Karpas-422 (cell line): ENCODE results near the gene GATA5. TPM values are rescaled to one million over a fixed set of nuclear protein-coding genes. Genes with fewer than 3 reads are reported as not detected.

ENCODE experiments used
- DNase-seq: peaks from one replicate; pipeline ENCODE4 v3.0.0-alpha.2; 2015
- H2AFZ ChIP-seq: fragments of 200-600 bp; sonication (generic); 2 replicates; pipeline ENCODE4 v1.6.1; 2014; ENCODE audit warnings: antibody characterized with exemption, low read length, mixed read lengths
- H3K27ac ChIP-seq: fragments of 200-600 bp; sonication (generic); 2 replicates; pipeline ENCODE4 v1.5.1; 2014; ENCODE audit warnings: mild to moderate bottlenecking, low read length, moderate library complexity
- H3K27me3 ChIP-seq: fragments of 200-600 bp; sonication (generic); 2 replicates; pipeline ENCODE4 v1.6.1; 2014; ENCODE audit warnings: low read length, mixed read lengths
- H3K36me3 ChIP-seq: fragments of 200-600 bp; sonication (generic); 2 replicates; pipeline ENCODE4 v1.6.1; 2014; ENCODE audit warnings: low read length, mixed read lengths; ENCODE audit not compliant: insufficient read depth
- H3K4me1 ChIP-seq: fragments of 200-600 bp; sonication (generic); 2 replicates; pipeline ENCODE4 v1.6.1; 2014; ENCODE audit warnings: mild to moderate bottlenecking, low read length, mixed read lengths
- H3K4me2 ChIP-seq: fragments of 200-600 bp; sonication (generic); 2 replicates; pipeline ENCODE4 v1.6.1; 2014; ENCODE audit warnings: low read length, low read depth, mild to moderate bottlenecking; ENCODE audit not compliant: poor library complexity, severe bottlenecking
- H3K4me3 ChIP-seq: fragments of 200-600 bp; sonication (generic); 2 replicates; pipeline ENCODE4 v1.5.1; 2014; ENCODE audit warnings: mild to moderate bottlenecking, antibody characterized with exemption, low read length, mixed read lengths
- H3K79me2 ChIP-seq: fragments of 200-600 bp; sonication (generic); 2 replicates; pipeline ENCODE4 v1.6.1; 2014; ENCODE audit warnings: mild to moderate bottlenecking, low read length, mixed read lengths
- H3K9ac ChIP-seq: fragments of 200-600 bp; sonication (generic); 2 replicates; pipeline ENCODE4 v1.6.0; 2014; ENCODE audit warnings: low read length
- H3K9me2 ChIP-seq: fragments of 200-600 bp; sonication (generic), shearing (Covaris generic); replicated peaks from 2 replicates; pipeline ENCODE4 v1.6.0; 2014; ENCODE audit warnings: mild to moderate bottlenecking, low read length, moderate library complexity; ENCODE audit not compliant: insufficient read depth
- H3K9me3 ChIP-seq: fragments of 300-700, 200-600 bp; sonication (generic); 2 replicates; pipeline ENCODE4 v1.6.1; 2014; ENCODE audit warnings: low read length, mixed read lengths
- H4K20me1 ChIP-seq: fragments of 200-600 bp; sonication (generic); 2 replicates; pipeline ENCODE4 v1.6.1; 2014; ENCODE audit warnings: mild to moderate bottlenecking, antibody characterized with exemption, low read length, low read depth; ENCODE audit not compliant: insufficient read depth
- total RNA-seq: library from RNA; depleted of rRNA; stranded (reverse); fragments of >200 nt; shearing (Covaris generic); gene quantifications from 2 replicates; pipeline ENCODE4 v1.2.3, GENCODE V29; 2014; ENCODE audit warnings: low replicate concordance

The GATA5 gene
- total RNA-seq, 1 experiment from 2014 or later, result not detected

DNA sequence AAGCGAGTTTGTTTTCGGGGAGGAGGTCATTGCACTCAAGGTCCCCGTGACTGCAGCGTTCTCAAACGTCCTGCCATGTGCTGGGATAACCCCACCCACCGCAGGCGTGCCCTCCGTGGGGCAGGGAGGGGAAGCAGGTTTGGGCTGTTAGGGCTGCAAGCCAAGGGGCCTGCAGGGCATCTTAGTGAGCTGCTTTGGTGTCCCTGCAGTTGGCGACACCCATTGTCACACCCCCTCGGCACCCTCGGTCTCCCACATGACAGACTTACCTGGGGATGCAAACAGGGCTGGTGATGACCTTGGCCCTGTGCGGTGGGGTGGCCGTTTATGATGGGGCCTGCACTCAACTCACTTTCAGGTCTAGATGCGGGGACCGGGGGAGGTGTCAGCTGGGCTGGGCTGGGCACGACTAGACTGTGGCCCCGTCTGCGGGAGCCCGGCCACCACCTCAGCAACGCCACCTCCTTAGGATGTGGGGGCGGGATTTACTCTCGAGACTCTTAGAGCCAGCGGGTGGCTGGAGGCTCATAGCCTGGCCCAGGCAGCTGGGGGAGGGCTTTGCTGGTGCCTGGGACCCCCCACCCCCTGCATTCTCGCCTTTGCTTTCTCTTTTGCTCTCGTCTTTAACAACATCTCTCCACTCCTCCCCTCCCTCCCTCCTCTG lies 6.5 kb upstream of the GATA5 start:
- Histone ChIP-seq H3K4me1 (peaks cover 6% of the 10 kb centered on the region), H3K27me3 (no peaks in the 10 kb centered on the region), H3K9ac (no peak overlapping the region), H3K79me2 (no peaks in the 10 kb centered on the region), H3K4me3 (no peak overlapping the region), H3K27ac (no peak overlapping the region), H3K9me2 (no peaks in the 10 kb centered on the region), H4K20me1 (0 out of 2 replicates have a peak, but pooled peaks cover 9% of the 10 kb centered on the region), H3K9me3 (no peaks in the 10 kb centered on the region), H2AFZ (no peak overlapping the region), H3K4me2 (no peak overlapping the region), H3K36me3 (no peaks in the 10 kb centered on the region)
- DNase-seq, result no peak

GRCh38 chr20:62481425-62482145 lies 5.8 kb upstream of the GATA5 start:
- Histone ChIP-seq H3K27me3 (no peaks in the 10 kb centered on the region), H3K4me2 (no peak overlapping the region)

GRCh38 chr20:62480318-62480717 lies 4.5 kb upstream of the GATA5 start:
- H3K4me1 ChIP-seq, result peaks cover 6% of the 10 kb centered on the region
- 0 out of 2 replicates have a peak, but pooled peaks cover 5% of the 10 kb centered on the region for H4K20me1 ChIP-seq
- no peaks in the 10 kb centered on the region for H3K9me2 ChIP-seq
- H3K27me3 ChIP-seq, result no peaks in the 10 kb centered on the region
- no peak overlapping the region for H3K4me2 ChIP-seq
- H3K79me2 ChIP-seq, result no peaks in the 10 kb centered on the region
- no peaks in the 10 kb centered on the region for H3K9me3 ChIP-seq
- no peak overlapping the region for H3K9ac ChIP-seq
- H3K36me3 ChIP-seq, result no peaks in the 10 kb centered on the region
- no peak overlapping the region for H3K27ac ChIP-seq
- no peak for DNase-seq
- H3K4me3 ChIP-seq, result no peak overlapping the region
- H2AFZ ChIP-seq, result no peak overlapping the region

More at GRCh38 chr20:62481425-62482145, 5.8 kb upstream of the GATA5 start:
- Histone ChIP-seq H3K4me3 (no peak overlapping the region), H3K79me2 (no peaks in the 10 kb centered on the region), H3K9me3 (no peaks in the 10 kb centered on the region), H3K27ac (no peak overlapping the region), H3K9ac (no peak overlapping the region), H2AFZ (no peak overlapping the region), H3K36me3 (no peaks in the 10 kb centered on the region), H3K4me1 (peaks cover 6% of the 10 kb centered on the region), H3K9me2 (no peaks in the 10 kb centered on the region), H4K20me1 (0 out of 2 replicates have a peak, but pooled peaks cover 9% of the 10 kb centered on the region)
- no peak for DNase-seq

DNA sequence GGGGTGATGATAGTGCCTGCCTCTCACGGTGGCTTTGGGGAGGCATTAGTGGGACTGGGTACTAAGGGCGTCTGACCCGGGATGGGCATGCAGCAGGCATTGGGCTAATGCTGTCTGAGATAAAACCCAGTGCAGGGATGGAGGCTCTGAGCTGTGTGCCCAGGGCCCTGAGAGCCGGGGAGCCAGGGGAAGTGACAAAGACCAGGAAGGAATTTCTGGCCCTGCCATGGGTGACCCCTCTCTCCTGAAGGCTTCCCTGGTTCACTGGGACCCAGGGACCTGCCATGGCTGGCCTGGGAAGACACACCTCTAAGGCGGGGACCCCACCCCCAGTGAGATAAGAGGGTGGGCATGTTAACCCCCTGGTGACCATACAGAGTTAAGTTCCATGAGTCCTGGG lies 3.9 kb upstream of the GATA5 start:
- no peak overlapping the region for H3K4me2 ChIP-seq
- no peaks in the 10 kb centered on the region for H3K9me3 ChIP-seq
- H3K4me3 ChIP-seq, result no peak overlapping the region
- no peaks in the 10 kb centered on the region for H3K79me2 ChIP-seq
- H2AFZ ChIP-seq, result no peak overlapping the region
- H3K36me3 ChIP-seq, result no peaks in the 10 kb centered on the region
- H3K4me1 ChIP-seq, result peaks cover 6% of the 10 kb centered on the region
- H3K27me3 ChIP-seq, result no peaks in the 10 kb centered on the region
- no peaks in the 10 kb centered on the region for H3K9me2 ChIP-seq
- 0 out of 2 replicates have a peak, but pooled peaks cover 5% of the 10 kb centered on the region for H4K20me1 ChIP-seq
- H3K27ac ChIP-seq, result no peak overlapping the region
- no peak for DNase-seq
- no peak overlapping the region for H3K9ac ChIP-seq

GRCh38 chr20:62479156-62479555 lies 3.4 kb upstream of the GATA5 start:
- Histone ChIP-seq H3K27ac (no peak overlapping the region), H3K36me3 (no peaks in the 10 kb centered on the region), H3K4me1 (peaks cover 6% of the 10 kb centered on the region), H3K4me3 (no peak overlapping the region), H3K79me2 (no peaks in the 10 kb centered on the region), H3K9me2 (no peaks in the 10 kb centered on the region), H3K4me2 (no peak overlapping the region), H3K9ac (no peak overlapping the region), H2AFZ (no peak overlapping the region), H3K27me3 (no peaks in the 10 kb centered on the region), H3K9me3 (no peaks in the 10 kb centered on the region), H4K20me1 (0 out of 2 replicates have a peak, but pooled peaks cover 5% of the 10 kb centered on the region)
- DNase-seq, result no peak

GRCh38 chr20:62477669-62478455 lies 2.1 kb upstream of the GATA5 start:
- Histone ChIP-seq H3K4me3 (no peak overlapping the region), H3K79me2 (no peaks in the 10 kb centered on the region), H4K20me1 (0 out of 2 replicates have a peak, but pooled peaks cover 5% of the 10 kb centered on the region), H3K4me2 (no peak overlapping the region), H3K9me2 (no peaks in the 10 kb centered on the region), H3K27ac (no peak overlapping the region), H3K9me3 (no peaks in the 10 kb centered on the region), H3K27me3 (no peaks in the 10 kb centered on the region), H3K36me3 (no peaks in the 10 kb centered on the region), H3K9ac (no peak overlapping the region), H2AFZ (no peak overlapping the region), H3K4me1 (no peaks in the 10 kb centered on the region)
- no peak for DNase-seq

- DNase-seq, result no peak
- no peaks in the 10 kb centered on the region for H3K4me1 ChIP-seq
- no peak overlapping the region for H2AFZ ChIP-seq
- no peak overlapping the region for H3K9ac ChIP-seq
- H3K4me3 ChIP-seq, result no peak overlapping the region
- no peaks in the 10 kb centered on the region for H4K20me1 ChIP-seq
- no peak overlapping the region for H3K27ac ChIP-seq
- H3K9me2 ChIP-seq, result no peaks in the 10 kb centered on the region
- H3K79me2 ChIP-seq, result no peaks in the 10 kb centered on the region
- no peaks in the 10 kb centered on the region for H3K27me3 ChIP-seq
- H3K4me2 ChIP-seq, result no peak overlapping the region
- no peaks in the 10 kb centered on the region for H3K9me3 ChIP-seq
- no peaks in the 10 kb centered on the region for H3K36me3 ChIP-seq
Observed at GRCh38 chr20:62476056-62476838, 452 bp upstream of the GATA5 start.
